Activated CD4-positive, alpha-beta T cell treated with anti-CD3 and anti-CD28 coated beads for 36 hours (primary cell): ENCODE data around the gene H3-3A. TPM values are rescaled to one million over a fixed set of nuclear protein-coding genes. Genes with fewer than 3 reads are reported as not detected.

Experiments used
- ATAC-seq: fragments of 200-7000 bp; cut with Tn5 transposase; one replicate; pipeline ENCODE4 v1.10.0; 2021; ENCODE audit warnings: mild to moderate bottlenecking, moderate library complexity
- CTCF ChIA-PET: fragments of 350-600 bp; sonication (Branson Sonifier 250); formaldehyde crosslinking; loops from one replicate; lab custom pipeline; 2021; ENCODE audit warnings: antibody characterized with exemption; lab: Charles Lee
- POLR2A ChIA-PET: fragments of 350-600 bp; sonication (Branson Sonifier 250); formaldehyde crosslinking; loops from one replicate; lab custom pipeline; 2021; ENCODE audit warnings: antibody characterized with exemption, inconsistent platforms; lab: Charles Lee
- DNase-seq: peaks from one replicate; pipeline ENCODE4 v3.0.0-alpha.2; 2020
- H3K27ac Mint-ChIP-seq: one replicate; pipeline ENCODE4 v1.8.0; 2021; ENCODE audit warnings: mixed read lengths
- H3K27me3 Mint-ChIP-seq: one replicate; pipeline ENCODE4 v1.8.0; 2021; ENCODE audit warnings: mixed read lengths
- H3K36me3 Mint-ChIP-seq: one replicate; pipeline ENCODE4 v1.8.0; 2021; ENCODE audit warnings: low read depth, mixed read lengths
- H3K4me1 Mint-ChIP-seq: one replicate; pipeline ENCODE4 v1.8.0; 2021; ENCODE audit warnings: mixed read lengths
- H3K4me3 Mint-ChIP-seq: one replicate; pipeline ENCODE4 v1.8.0; 2021; ENCODE audit warnings: mild to moderate bottlenecking, moderate library complexity, mixed read lengths
- H3K9me3 Mint-ChIP-seq: one replicate; pipeline ENCODE4 v1.8.0; 2021; ENCODE audit warnings: low read depth, mixed read lengths
- intact Hi-C, 2 experiments: fragments of 100-400 bp; cut with DNase I in 1 of 2; cut with micrococcal nuclease in 1 of 2; formaldehyde crosslinking; loops; one replicate each; pipeline versions ENCODE4 v1.14.2 to v1.15.1; 2022 to 2024; cut with DNase I, micrococcal nuclease
- total RNA-seq, 2 experiments: library from RNA; stranded (reverse); gene quantifications; one replicate each; pipeline ENCODE4 v1.2.3, GENCODE V29; 2021

Gene H3-3A
- total RNA-seq, 2 experiments from 2014 or later = 176 to 275 TPM

DNA sequence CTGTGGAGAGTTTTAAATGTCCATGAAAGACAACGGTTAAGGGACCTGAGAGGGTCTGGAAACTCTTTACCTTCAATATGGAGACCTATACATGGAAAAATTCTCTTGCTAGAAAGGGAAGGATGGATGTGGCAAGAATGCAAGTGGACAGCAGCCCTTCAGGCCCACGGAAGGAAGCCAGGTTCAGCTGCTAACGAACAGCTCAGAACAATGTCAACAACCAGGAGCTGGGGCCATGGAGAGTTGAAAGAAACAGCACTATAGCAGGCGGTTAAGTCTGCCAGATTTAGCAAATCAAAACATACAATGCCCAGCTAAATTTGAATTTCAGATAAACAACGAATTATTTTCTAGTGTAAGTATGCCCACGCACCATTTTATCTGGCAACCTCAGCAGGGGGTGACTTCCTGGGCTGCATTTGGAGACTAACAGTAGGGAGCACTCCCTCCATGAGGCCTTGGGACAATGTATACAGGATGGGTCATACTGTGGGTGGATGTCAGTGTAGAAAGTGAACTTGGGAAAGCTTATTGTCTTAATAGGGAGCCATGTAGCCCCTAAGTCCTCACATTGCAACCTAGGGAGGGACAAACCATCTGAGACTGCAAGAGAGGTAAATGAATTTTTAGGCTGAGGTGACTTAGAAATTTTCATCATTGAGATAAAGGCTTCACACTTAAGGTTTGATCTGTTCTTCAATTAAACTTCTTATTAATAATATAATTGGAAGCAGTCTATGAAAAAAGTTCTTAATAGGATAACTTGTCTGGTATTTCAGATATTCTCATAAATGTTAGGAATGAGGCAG is 7.8 kb upstream of the H3-3A start:
- Mint-ChIP-seq H3K9me3 (no peaks in the 10 kb centered on the region), H3K4me3 (no peak overlapping the region), H3K4me1 (peaks cover 5% of the 10 kb centered on the region), H3K36me3 (peaks cover 9% of the 10 kb centered on the region), H3K27ac (no peak overlapping the region), H3K27me3 (no peaks in the 10 kb centered on the region)
- DNase-seq (no peak), ATAC-seq (no peak)
- ChIA-PET CTCF (no interaction called here), POLR2A (no interaction called here)
- intact Hi-C loops = no loop called here

DNA sequence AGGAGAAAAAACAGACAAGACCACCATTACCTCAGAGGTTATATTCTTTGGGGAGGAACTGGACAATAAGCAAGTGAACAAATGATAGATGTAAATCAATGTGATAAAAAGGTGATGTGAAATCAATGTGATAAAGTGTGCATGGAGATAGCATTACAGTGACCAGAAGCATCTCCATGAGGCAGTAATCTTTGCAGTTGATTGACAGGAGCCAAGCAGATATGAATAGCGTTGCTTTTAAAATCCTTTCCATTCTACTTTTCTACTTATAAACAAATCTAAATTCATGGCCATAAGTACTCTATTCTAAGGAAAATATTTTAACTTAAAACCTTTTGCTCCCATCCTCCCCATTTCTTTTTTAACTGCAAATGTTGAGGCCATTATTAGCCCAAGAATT is 2.8 kb upstream of the H3-3A start:
- DNase-seq = no peak
- H3K36me3 Mint-ChIP-seq = peaks cover 19% of the 10 kb centered on the region
- no peaks in the 10 kb centered on the region for H3K27me3 Mint-ChIP-seq
- CTCF ChIA-PET = no interaction called here
- POLR2A ChIA-PET = interaction anchor here (0.6 kb wide), 3 partner anchors 38 to 150 kb away, joined by 4 to 8 read pairs (median 5); no protein-coding TSS in a partner anchor
- H3K4me1 Mint-ChIP-seq = peaks cover 14% of the 10 kb centered on the region
- H3K4me3 Mint-ChIP-seq = no peak overlapping the region
- H3K27ac Mint-ChIP-seq = no peak overlapping the region
- intact Hi-C loops = loop anchor here (5.0 to 10.0 kb wide), 6 partner anchors 128 to 675 kb away; partner anchors contain the start of genes ACBD3 (in 1 of the 2), ITPKB (in 1 of the 2), PARP1 (in 1 of the 2) and SRP9 (in 1 of the 2)
- no peak for ATAC-seq
- no peaks in the 10 kb centered on the region for H3K9me3 Mint-ChIP-seq

GRCh38 chr1:226060427-226060826 is 2.1 kb upstream of the H3-3A start:
- ChIA-PET CTCF (interaction anchor here (0.7 to 1.5 kb wide), 2 partner anchors 28 to 69 kb away, joined by 3 to 4 read pairs; no protein-coding TSS in a partner anchor), POLR2A (interaction anchor here (0.9 kb wide), 1 partner anchor 23 kb away, joined by 3 read pairs; no protein-coding TSS in a partner anchor)
- Mint-ChIP-seq H3K36me3 (peaks cover 24% of the 10 kb centered on the region), H3K27ac (no peak overlapping the region), H3K4me3 (no peak overlapping the region), H3K4me1 (peaks cover 19% of the 10 kb centered on the region), H3K27me3 (no peaks in the 10 kb centered on the region), H3K9me3 (no peaks in the 10 kb centered on the region)
- DNase-seq (no peak), ATAC-seq (no peak)
- intact Hi-C loops = loop anchor here (5.0 to 10.0 kb wide), 6 partner anchors 127 to 674 kb away; partner anchors contain the start of genes ACBD3 (in 1 of the 2), ITPKB (in 1 of the 2), PARP1 (in 1 of the 2) and SRP9 (in 1 of the 2)

- CTCF ChIA-PET = interaction anchor here (0.6 to 1.5 kb wide), 3 partner anchors 27 to 284 kb away, joined by 3 read pairs; no protein-coding TSS in a partner anchor
- Mint-ChIP-seq H3K27ac (peak overlapping the region; percentile 73), H3K4me1 (peaks cover 23% of the 10 kb centered on the region), H3K4me3 (peak overlapping the region; percentile 97), H3K9me3 (no peaks in the 10 kb centered on the region), H3K36me3 (peaks cover 32% of the 10 kb centered on the region), H3K27me3 (no peaks in the 10 kb centered on the region)
- intact Hi-C loops = loop anchor here (5.0 to 10.0 kb wide), 6 partner anchors 126 to 674 kb away; partner anchors contain the start of genes ACBD3 (in 1 of the 2), ITPKB (in 1 of the 2), PARP1 (in 1 of the 2) and SRP9 (in 1 of the 2)
- ATAC-seq (no peak), DNase-seq (no peak)
- POLR2A ChIA-PET = interaction anchor here (0.6 to 2.3 kb wide), 7 partner anchors 12 to 300 kb away, joined by 3 to 34 read pairs (median 4); partner anchors contain the start of gene SDE2
Observed at GRCh38 chr1:226061068-226061840, 1.3 kb upstream of the H3-3A start.

- Mint-ChIP-seq H3K4me1 (peaks cover 27% of the 10 kb centered on the region), H3K36me3 (peaks cover 37% of the 10 kb centered on the region), H3K4me3 (peak overlapping the region; percentile 97), H3K27ac (peak overlapping the region; percentile 73), H3K27me3 (no peaks in the 10 kb centered on the region), H3K9me3 (no peaks in the 10 kb centered on the region)
- ChIA-PET POLR2A (interaction anchor here (0.5 to 2.3 kb wide), 13 partner anchors 11 to 878 kb away, joined by 3 to 34 read pairs (median 4); partner anchors contain the start of genes COQ8A, PYCR2 and SDE2), CTCF (interaction anchor here (0.6 to 1.3 kb wide), 6 partner anchors 38 to 284 kb away, joined by 3 to 6 read pairs (median 4); no protein-coding TSS in a partner anchor)
- DNase-seq = peak; percentile 59
- peak; percentile 25 for ATAC-seq
- intact Hi-C loops = loop anchor here (1.0 to 10.0 kb wide), 16 partner anchors 48 to 673 kb away; partner anchors contain the start of genes ACBD3 (in 2 of the 2), SDE2 (in 2 of the 2), SRP9 (in 2 of the 2) and ITPKB (in 1 of the 2)
Observed at GRCh38 chr1:226061841-226062557, 517 bp upstream of the H3-3A start.

DNA sequence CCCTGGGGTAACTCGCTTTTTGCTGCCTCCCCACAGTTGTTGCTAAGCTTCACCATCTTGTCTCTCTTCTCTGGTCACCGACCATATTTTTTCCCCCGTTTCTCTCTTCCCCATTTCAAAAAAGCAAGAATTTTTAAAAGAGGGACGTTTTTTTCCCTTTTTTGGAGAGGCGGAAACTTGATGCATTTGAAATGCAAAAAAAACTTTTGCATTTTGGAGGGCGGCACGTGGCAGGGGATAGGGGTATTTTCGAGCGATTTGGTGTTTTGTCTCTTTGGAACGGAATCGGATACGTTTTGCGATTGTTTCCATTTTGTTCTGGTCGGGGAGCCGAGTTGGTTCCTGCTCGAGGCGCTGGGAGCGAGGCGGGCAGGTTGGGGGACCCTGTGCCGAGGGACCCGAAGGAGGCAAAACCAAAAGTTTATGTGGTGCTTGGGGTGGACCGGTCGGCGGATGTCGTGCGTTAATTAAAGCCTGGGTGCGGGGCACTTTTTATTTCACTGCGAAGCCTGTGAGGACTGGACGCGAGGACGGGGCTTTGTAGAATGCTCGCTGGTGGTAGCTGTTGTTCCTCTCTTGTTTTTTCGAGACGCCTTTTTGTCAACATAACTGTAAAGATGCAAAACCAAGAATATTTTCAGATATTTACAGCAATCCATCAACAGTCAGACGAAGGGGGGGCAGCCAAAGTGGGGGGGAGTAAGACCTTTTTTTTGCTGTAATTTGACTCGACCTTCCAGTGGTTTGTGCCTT is 884 bp downstream of the H3-3A start:
- Mint-ChIP-seq H3K36me3 (peaks cover 46% of the 10 kb centered on the region), H3K27me3 (no peaks in the 10 kb centered on the region), H3K4me1 (peaks cover 41% of the 10 kb centered on the region), H3K9me3 (no peaks in the 10 kb centered on the region), H3K27ac (peak overlapping the region; percentile 100), H3K4me3 (peak overlapping the region; percentile 97)
- ChIA-PET CTCF (interaction anchor here (0.6 to 1.3 kb wide), 7 partner anchors 19 to 192 kb away, joined by 3 to 6 read pairs (median 4); no protein-coding TSS in a partner anchor), POLR2A (interaction anchor here (1.2 to 2.3 kb wide), 3 partner anchors 13 to 285 kb away, joined by 5 to 34 read pairs (median 7); partner anchors contain the start of gene SDE2)
- peak; percentile 59 for DNase-seq
- ATAC-seq = peak; percentile 17
- intact Hi-C loops = loop anchor here (1.0 to 10.0 kb wide), 8 partner anchors 61 to 671 kb away; partner anchors contain the start of genes ACBD3 (in 1 of the 2), ITPKB (in 1 of the 2), PARP1 (in 1 of the 2) and SRP9 (in 1 of the 2)

- Mint-ChIP-seq H3K4me3 (peak overlapping the region; percentile 97), H3K27me3 (no peaks in the 10 kb centered on the region), H3K9me3 (no peaks in the 10 kb centered on the region), H3K27ac (peak overlapping the region; percentile 100), H3K36me3 (peaks cover 47% of the 10 kb centered on the region), H3K4me1 (peaks cover 49% of the 10 kb centered on the region)
- CTCF ChIA-PET = interaction anchor here (0.5 to 1.7 kb wide), 38 partner anchors 10 to 619 kb away, joined by 3 to 29 read pairs (median 4); partner anchors contain the start of genes LIN9, PARP1, SDE2 and SRP9
- no peak for ATAC-seq
- POLR2A ChIA-PET = interaction anchor here (0.6 to 1.4 kb wide), 12 partner anchors 8 to 344 kb away, joined by 3 to 12 read pairs (median 3); partner anchors contain the start of genes PARP1 and SDE2
- intact Hi-C loops = loop anchor here (1.0 to 10.0 kb wide), 10 partner anchors 19 to 671 kb away; partner anchors contain the start of genes ACBD3 (in 1 of the 2), ITPKB (in 1 of the 2), PARP1 (in 1 of the 2) and SRP9 (in 1 of the 2)
- DNase-seq = peak; percentile 30
Observed at GRCh38 chr1:226063977-226064815, 1.7 kb downstream of the H3-3A start.

DNA sequence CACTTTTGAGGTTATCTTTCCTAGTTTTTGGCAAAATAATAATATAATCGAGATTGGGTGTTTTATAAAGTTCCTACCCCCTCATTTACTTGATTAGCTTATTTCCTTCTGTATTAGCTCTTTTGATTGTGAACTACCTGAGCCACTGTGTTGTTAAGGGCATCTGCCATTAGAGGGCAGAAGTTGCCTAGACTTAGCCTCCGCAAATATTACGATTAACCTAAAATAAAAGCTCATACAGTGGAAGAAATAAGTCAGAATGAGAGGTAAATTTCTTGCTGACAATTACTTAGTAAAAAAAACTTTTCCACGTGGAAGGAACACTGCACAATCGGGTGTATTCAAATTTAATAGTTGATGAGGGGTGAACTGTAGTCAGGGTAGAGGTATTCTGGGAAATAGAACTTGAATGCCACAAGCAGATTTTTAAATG is 2.3 kb downstream of the H3-3A start:
- Mint-ChIP-seq H3K9me3 (peaks cover under 1% of the 10 kb centered on the region), H3K36me3 (peaks cover 43% of the 10 kb centered on the region), H3K27me3 (no peaks in the 10 kb centered on the region), H3K4me1 (peaks cover 55% of the 10 kb centered on the region), H3K4me3 (peak overlapping the region; percentile 97), H3K27ac (peak overlapping the region; percentile 87)
- ChIA-PET CTCF (interaction anchor here (0.5 to 1.7 kb wide), 39 partner anchors 10 to 620 kb away, joined by 3 to 29 read pairs (median 4); partner anchors contain the start of genes LIN9, PARP1, SDE2 and SRP9), POLR2A (interaction anchor here (0.6 to 1.4 kb wide), 12 partner anchors 8 to 343 kb away, joined by 3 to 12 read pairs (median 3); partner anchors contain the start of genes PARP1 and SDE2)
- intact Hi-C loops = loop anchor here (1.0 to 10.0 kb wide), 8 partner anchors 18 to 670 kb away; partner anchors contain the start of genes ACBD3 (in 1 of the 2), ITPKB (in 1 of the 2), PARP1 (in 1 of the 2) and SRP9 (in 1 of the 2)
- ATAC-seq (no peak), DNase-seq (peak; percentile 63)
